CD14-positive monocyte (primary cell): ENCODE data around the gene SEMA3F. TPM values are rescaled to one million over a fixed set of nuclear protein-coding genes. Genes with fewer than 3 reads are reported as not detected.

ENCODE experiments used
- DNase-seq, 3 donors: peaks; one replicate each; pipeline ENCODE4 v3.0.0-alpha.2; 2011 to 2022
- H2AFZ ChIP-seq: 2 replicates; pipeline ENCODE4 v1.6.0; 2012; ENCODE audit warnings: mild to moderate bottlenecking, low read depth, low read length, inconsistent platforms; ENCODE audit not compliant: insufficient read depth, poor library complexity, severe bottlenecking
- H3K27ac ChIP-seq, 2 donors: 1 replicate in 1 of 2; 2 replicates in 1 of 2; pipeline ENCODE4 v1.5.1; 2012 to 2013; ENCODE audit warnings: low read length in 2 of 2, control low read depth in 1 of 2, inconsistent platforms in 1 of 2, low read depth in 1 of 2, mild to moderate bottlenecking in 1 of 2
- H3K27me3 ChIP-seq, 2 donors: one replicate each; pipeline versions ENCODE4 v1.6.0 to v1.6.1; 2011 to 2013; ENCODE audit warnings: low read length in 2 of 2; ENCODE audit not compliant: control insufficient read depth in 2 of 2, insufficient read depth in 2 of 2
- H3K36me3 ChIP-seq, 2 donors: replicated peaks in 1 of 2; 1 replicate in 1 of 2; 2 replicates in 1 of 2; pipeline versions ENCODE4 v1.5.1 to v1.6.1; 2012 to 2013; ENCODE audit warnings: low read length in 2 of 2, control low read depth in 1 of 2, inconsistent platforms in 1 of 2, mild to moderate bottlenecking in 1 of 2; ENCODE audit not compliant: insufficient read depth in 2 of 2, control insufficient read depth in 1 of 2
- H3K4me1 ChIP-seq, 2 donors: 1 replicate in 1 of 2; 2 replicates in 1 of 2; pipeline versions ENCODE4 v1.5.1 to v1.6.1; 2012 to 2013; ENCODE audit warnings: low read length in 2 of 2, control low read depth in 1 of 2, inconsistent platforms in 1 of 2, mild to moderate bottlenecking in 1 of 2, moderate library complexity in 1 of 2; ENCODE audit not compliant: insufficient read depth in 2 of 2, control insufficient read depth in 1 of 2
- H3K4me2 ChIP-seq: replicated peaks from 2 replicates; pipeline ENCODE3; 2012; ENCODE audit warnings: low read length, moderate library complexity, mild to moderate bottlenecking; ENCODE audit not compliant: poor library complexity, severe bottlenecking; ENCODE audit errors: extremely low read depth
- H3K4me3 ChIP-seq, 3 experiments: fragments of 200-600 bp in 1 of 3; sonication (generic) in 1 of 3; replicated peaks in 1 of 3; 1 replicate in 2 of 3; 2 replicates in 1 of 3; pipeline ENCODE4 v1.5.1; 2011 to 2013; ENCODE audit warnings: low read length in 3 of 3, mild to moderate bottlenecking in 3 of 3, control low read depth in 2 of 3, low read depth in 2 of 3, inconsistent platforms in 1 of 3, moderate library complexity in 1 of 3
- H3K79me2 ChIP-seq: 2 replicates; pipeline ENCODE4 v1.6.0; 2012; ENCODE audit warnings: mild to moderate bottlenecking, control low read depth, inconsistent platforms, low read length, moderate library complexity; ENCODE audit not compliant: insufficient read depth
- H3K9ac ChIP-seq: 2 replicates; pipeline ENCODE4 v1.6.0; 2017; ENCODE audit warnings: low read length, mild to moderate bottlenecking; ENCODE audit not compliant: insufficient read depth, poor library complexity, severe bottlenecking
- H3K9me3 ChIP-seq, 2 donors: replicated peaks in 1 of 2; 1 replicate in 1 of 2; 2 replicates in 1 of 2; pipeline versions ENCODE4 v1.5.1 to v1.6.1; 2012 to 2013; ENCODE audit warnings: low read length in 2 of 2, control low read depth in 1 of 2; ENCODE audit not compliant: control insufficient read depth in 1 of 2, insufficient read depth in 1 of 2
- H4K20me1 ChIP-seq: 2 replicates; pipeline ENCODE4 v1.6.0; 2012; ENCODE audit warnings: mild to moderate bottlenecking, low read length, control low read depth, moderate library complexity; ENCODE audit not compliant: insufficient read depth
- H3K27ac Mint-ChIP-seq, 7 donors: one replicate each; pipeline ENCODE4 v1.8.0; 2020; ENCODE audit warnings: mild to moderate bottlenecking in 7 of 7, mixed read lengths in 7 of 7, moderate library complexity in 6 of 7, inconsistent platforms in 2 of 7
- H3K27me3 Mint-ChIP-seq, 3 donors: one replicate each; pipeline ENCODE4 v1.8.0; 2021 to 2022; ENCODE audit warnings: low read depth in 3 of 3, mild to moderate bottlenecking in 3 of 3, mixed read lengths in 3 of 3, moderate library complexity in 3 of 3, inconsistent platforms in 1 of 3
- H3K36me3 Mint-ChIP-seq, 2 donors: one replicate each; pipeline ENCODE4 v1.8.0; 2020; ENCODE audit warnings: mixed read lengths in 2 of 2, inconsistent platforms in 1 of 2, mild to moderate bottlenecking in 1 of 2
- H3K4me1 Mint-ChIP-seq: one replicate; pipeline ENCODE4 v1.8.0; 2020; ENCODE audit warnings: mild to moderate bottlenecking, mixed read lengths
- H3K4me3 Mint-ChIP-seq, 2 donors: one replicate each; pipeline ENCODE4 v1.8.0; 2020; ENCODE audit warnings: mild to moderate bottlenecking in 2 of 2, mixed read lengths in 2 of 2, moderate library complexity in 1 of 2
- H3K9me3 Mint-ChIP-seq, 7 donors: one replicate each; pipeline ENCODE4 v1.8.0; 2020 to 2022; ENCODE audit warnings: mixed read lengths in 7 of 7, mild to moderate bottlenecking in 6 of 7, moderate library complexity in 6 of 7, inconsistent platforms in 2 of 7
- WGBS: methylation state at CpG from one replicate; pipeline ENCODE4 v1.1.5; 2013; ENCODE audit warnings: missing lambda C conversion rate; ENCODE audit not compliant: insufficient coverage; 5-methylcytosine and 5-hydroxymethylcytosine counted together
- intact Hi-C, 2 donors: fragments of 100-400 bp; cut with micrococcal nuclease; formaldehyde crosslinking; loops; one replicate each; pipeline versions ENCODE4 v1.15.0 to v1.15.1; 2023
- polyA plus RNA-seq, 3 donors: library from polyadenylated mRNA; depleted of rRNA in 1 of 3; unstranded in 2 of 3; stranded (reverse) in 1 of 3; fragments of 300-500 nt in 2 of 3; fragments of >200 nt in 1 of 3; fragmentation: Illumina TruSeq in 2 of 3; gene quantifications; 1 replicate in 2 of 3; 2 replicates in 1 of 3; pipeline ENCODE4 v1.2.3, GENCODE V29; 2012 to 2021
- TF ChIP-seq, protein P1 (sequence below): fragments of 200-600 bp; IDR thresholded peaks from one replicate; pipeline ENCODE4 v1.8.0; 2022; ENCODE audit warnings: antibody characterized with exemption, mild to moderate bottlenecking

The SEMA3F gene
- polyA plus RNA-seq, 3 donors: 0.01 TPM; not detected in 2

DNA sequence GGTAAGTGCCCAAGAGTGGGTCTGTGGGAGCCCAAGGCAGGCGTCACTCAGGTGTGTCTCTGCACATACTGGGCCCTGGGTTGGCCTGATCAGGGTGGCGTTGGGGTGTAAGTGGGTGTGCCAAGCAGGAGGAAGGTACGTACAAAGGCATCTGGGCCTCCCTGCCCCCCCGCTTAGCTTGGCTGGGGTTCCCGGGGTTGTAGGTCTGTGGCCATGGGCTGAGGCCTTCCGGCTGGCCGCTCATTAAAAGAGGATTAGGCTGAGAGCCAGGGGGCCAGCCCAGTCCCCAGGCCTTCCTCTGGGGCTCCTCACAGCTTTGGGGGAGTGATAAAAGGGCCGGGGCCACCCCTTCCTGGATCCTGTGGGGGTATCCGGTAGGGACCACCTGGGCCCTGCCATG is 13.3 kb downstream of the SEMA3F start:
- no peaks in the 10 kb centered on the region for H3K36me3 Mint-ChIP-seq
- peaks cover 14% of the 10 kb centered on the region for H3K4me1 Mint-ChIP-seq
- intact Hi-C loops: no loop called here
- peak overlapping the region in 3 of 7 donors; percentile 15 to 62 (median 55) for H3K27ac Mint-ChIP-seq
- no peak overlapping the region for H2AFZ ChIP-seq
- H3K4me2 ChIP-seq: no peak overlapping the region
- H3K27me3 ChIP-seq: no peaks in the 10 kb centered on the region
- H3K4me3 Mint-ChIP-seq: no peak overlapping the region
- DNase-seq: no peak
- H3K4me1 ChIP-seq: peaks cover 7 to 8% of the 10 kb centered on the region in 2 donors
- no peaks in the 10 kb centered on the region for H4K20me1 ChIP-seq
- H3K27me3 Mint-ChIP-seq: peaks cover 2 to 7% (median 7%) of the 10 kb centered on the region in 3 donors
- no peak overlapping the region for H3K9ac ChIP-seq
- no peak overlapping the region for H3K4me3 ChIP-seq
- TF ChIP-seq, protein P1, sequence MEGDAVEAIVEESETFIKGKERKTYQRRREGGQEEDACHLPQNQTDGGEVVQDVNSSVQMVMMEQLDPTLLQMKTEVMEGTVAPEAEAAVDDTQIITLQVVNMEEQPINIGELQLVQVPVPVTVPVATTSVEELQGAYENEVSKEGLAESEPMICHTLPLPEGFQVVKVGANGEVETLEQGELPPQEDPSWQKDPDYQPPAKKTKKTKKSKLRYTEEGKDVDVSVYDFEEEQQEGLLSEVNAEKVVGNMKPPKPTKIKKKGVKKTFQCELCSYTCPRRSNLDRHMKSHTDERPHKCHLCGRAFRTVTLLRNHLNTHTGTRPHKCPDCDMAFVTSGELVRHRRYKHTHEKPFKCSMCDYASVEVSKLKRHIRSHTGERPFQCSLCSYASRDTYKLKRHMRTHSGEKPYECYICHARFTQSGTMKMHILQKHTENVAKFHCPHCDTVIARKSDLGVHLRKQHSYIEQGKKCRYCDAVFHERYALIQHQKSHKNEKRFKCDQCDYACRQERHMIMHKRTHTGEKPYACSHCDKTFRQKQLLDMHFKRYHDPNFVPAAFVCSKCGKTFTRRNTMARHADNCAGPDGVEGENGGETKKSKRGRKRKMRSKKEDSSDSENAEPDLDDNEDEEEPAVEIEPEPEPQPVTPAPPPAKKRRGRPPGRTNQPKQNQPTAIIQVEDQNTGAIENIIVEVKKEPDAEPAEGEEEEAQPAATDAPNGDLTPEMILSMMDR: no peak
- H3K27ac ChIP-seq: no peak overlapping the region
- H3K79me2 ChIP-seq: no peaks in the 10 kb centered on the region
- no peaks in the 10 kb centered on the region for H3K36me3 ChIP-seq
- no peaks in the 10 kb centered on the region for H3K9me3 ChIP-seq
- H3K9me3 Mint-ChIP-seq: no peaks in the 10 kb centered on the region
- WGBS: 94% methylated on average over 7 of the region's 9 CpGs

DNA sequence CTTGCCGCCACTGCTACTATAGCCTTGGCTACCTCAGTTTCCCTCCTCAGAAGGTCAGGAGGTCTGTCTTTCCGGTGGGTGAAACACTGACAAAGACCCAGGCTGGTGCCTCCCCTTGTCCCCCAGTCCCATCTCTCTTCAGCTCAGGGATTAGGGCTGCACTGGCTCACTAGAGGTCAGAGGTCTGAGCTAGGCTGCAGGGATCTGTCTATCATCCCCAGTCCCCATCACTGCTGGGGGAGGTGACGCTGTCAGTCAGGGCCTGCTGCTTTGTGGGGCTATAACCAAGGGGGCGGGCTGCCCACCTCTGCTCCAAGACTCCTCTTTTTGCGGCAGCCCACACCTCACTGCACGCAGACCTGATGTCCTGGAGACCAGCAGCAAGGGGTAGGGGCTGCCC is 13.7 kb downstream of the SEMA3F start:
- intact Hi-C loops: no loop called here

More for the DNA sequence above, 13.7 kb downstream of the SEMA3F start:
- H3K27ac Mint-ChIP-seq: peak overlapping the region in 3 of 7 donors; percentile 46 to 62 (median 55)
- TF ChIP-seq, protein P1: no peak
- H4K20me1 ChIP-seq: no peaks in the 10 kb centered on the region
- H2AFZ ChIP-seq: no peak overlapping the region
- no peaks in the 10 kb centered on the region for H3K79me2 ChIP-seq
- H3K4me1 Mint-ChIP-seq: peaks cover 18% of the 10 kb centered on the region
- no peak overlapping the region for H3K4me3 ChIP-seq
- no peak overlapping the region for H3K4me2 ChIP-seq
- no peaks in the 10 kb centered on the region for H3K27me3 ChIP-seq
- H3K4me3 Mint-ChIP-seq: no peak overlapping the region
- H3K9me3 ChIP-seq: no peaks in the 10 kb centered on the region
- H3K36me3 ChIP-seq: no peaks in the 10 kb centered on the region
- no peak overlapping the region for H3K27ac ChIP-seq
- no peaks in the 10 kb centered on the region for H3K36me3 Mint-ChIP-seq
- no peak for DNase-seq
- H3K4me1 ChIP-seq: peaks cover 9 to 11% of the 10 kb centered on the region in 2 donors
- no peak overlapping the region for H3K9ac ChIP-seq
- WGBS: 97% methylated on average over 5 of the region's 6 CpGs
- no peaks in the 10 kb centered on the region for H3K9me3 Mint-ChIP-seq
- peaks cover 2 to 8% (median 7%) of the 10 kb centered on the region in 3 donors for H3K27me3 Mint-ChIP-seq
